Ovary (tissue), 9 donors: ENCODE data around the gene C4BPB. TPM values are rescaled to one million over a fixed set of nuclear protein-coding genes. Genes with fewer than 3 reads are reported as not detected.

Experiments
- DNase-seq, 5 donors: peaks; one replicate each; pipeline ENCODE4 v3.0.0-alpha.2; 2019 to 2020
- H3K27ac ChIP-seq, 2 donors: fragments of 200-600 bp; one replicate each; pipeline versions ENCODE4 v1.5.1 to v1.8.0; 2019 to 2022
- H3K27me3 ChIP-seq: fragments of 200-600 bp; one replicate; pipeline ENCODE4 v1.8.0; 2022
- H3K36me3 ChIP-seq: fragments of 200-600 bp; sonication (generic); one replicate; pipeline ENCODE4 v1.5.1; 2019
- H3K4me1 ChIP-seq: one replicate; pipeline ENCODE4 v1.8.1; 2013; ENCODE audit warnings: mild to moderate bottlenecking, moderate library complexity; ENCODE audit not compliant: insufficient read depth
- H3K4me3 ChIP-seq: fragments of 200-600 bp; sonication (generic); one replicate; pipeline ENCODE4 v1.5.1; 2017
- H3K9me3 ChIP-seq, 2 donors: fragments of 200-600 bp in 1 of 2; sonication (generic) in 1 of 2; one replicate each; pipeline versions ENCODE4 v1.5.1 to v1.8.1; 2013 to 2019; ENCODE audit warnings: mild to moderate bottlenecking in 1 of 2, moderate library complexity in 1 of 2
- EP300 ChIP-seq: sonication (generic); formaldehyde crosslinking; IDR thresholded peaks from one replicate; pipeline ENCODE4 v1.6.1; 2017; ENCODE audit warnings: antibody characterized with exemption
- POLR2A ChIP-seq: fragments of 450-650 bp; IDR thresholded peaks from one replicate; pipeline ENCODE4 v1.6.1; 2017; ENCODE audit warnings: antibody characterized with exemption, mild to moderate bottlenecking, moderate library complexity
- WGBS, 3 donors: extraction: QIAGEN DNeasy Blood & Tissue Kit in 1 of 3; methylation state at CpG; one replicate each; pipeline versions ENCODE4 v1.1.5 to v1.1.7; 2013 to 2017; 5-methylcytosine and 5-hydroxymethylcytosine counted together
- intact Hi-C, 4 donors: fragments of 100-400 bp; cut with DNase I; formaldehyde crosslinking; loops; one replicate each; pipeline versions ENCODE4 v1.11.0 to v1.15.1; 2022 to 2023
- polyA plus RNA-seq, 2 donors: library from polyadenylated mRNA; stranded (reverse); fragments of 200-250 nt in 1 of 2; fragments of 350-450 nt in 1 of 2; fragmentation: Illumina TruSeq in 1 of 2; extraction: RNeasy Lipid Tissue Mini Kit (QIAGEN cat#74804) in 1 of 2; gene quantifications; one replicate each; pipeline ENCODE4 v1.2.3, GENCODE V29; 2013 to 2014
- total RNA-seq, 7 donors: library from RNA; depleted of rRNA in 2 of 7; stranded (reverse); fragments of >200 nt in 2 of 7; fragmentation: NEBNext Ultra II Directional in 3 of 7; extraction: Animal tissue kit (Norgen Biotek cat#: 25700) in 3 of 7; gene quantifications; one replicate each; pipeline versions ENCODE4 v1.1.0 to v1.2.4, GENCODE V29; 2016 to 2023
- TF ChIP-seq, protein P1 (sequence below), 3 donors: fragments of 450-650 bp in 2 of 3; fragments of 200-600 bp in 1 of 3; IDR thresholded peaks; one replicate each; pipeline versions ENCODE4 v1.5.1 to v1.8.0; 2016 to 2022; ENCODE audit warnings: antibody characterized with exemption in 3 of 3, mild to moderate bottlenecking in 1 of 3
- donor health status: DM: no; HTN: no; CAD: no; lungs with moderate emphysema.
- donor health status: DM: no; HTN: no; CAD: no.
- donor health status: Bipolar disorder and iron deficiency.
- donor health status: DM: yes; HTN: yes; CAD: no.
- donor health status: DM: no; HTN: no; CAD: no.
- donor health status: DM: yes; HTN: yes; CAD: no.

The C4BPB gene
- total and polyA plus RNA-seq, 9 donors, result 2.5 to 88.5 (median 20.3) TPM

DNA sequence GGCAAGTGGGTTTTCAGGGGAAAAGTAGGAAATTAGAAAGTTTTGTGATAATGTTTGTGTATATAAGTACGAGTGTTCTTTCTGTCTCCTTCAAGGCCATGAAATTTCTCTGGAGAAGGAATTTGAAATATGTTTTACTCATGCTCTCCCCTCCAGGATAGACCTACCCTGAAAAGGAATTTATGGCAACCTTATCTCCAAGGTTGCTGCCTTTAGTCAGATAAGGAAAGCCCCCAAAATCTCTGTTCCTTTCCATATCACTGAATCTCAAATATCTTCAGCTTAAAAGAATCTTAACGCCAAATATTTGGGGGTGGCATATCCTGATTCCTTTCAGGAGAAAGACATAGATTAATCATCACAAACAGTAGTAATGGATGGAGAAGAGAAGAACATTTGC, 499 bp upstream of the C4BPB start:
- H3K9me3 ChIP-seq, result no peaks in the 10 kb centered on the region
- intact Hi-C loops, result loop anchor here in 1 of 4 donors (10.0 kb wide), 1 partner anchor 317 kb away; no protein-coding TSS in a partner anchor
- peaks cover 6% of the 10 kb centered on the region for H3K4me1 ChIP-seq
- TF ChIP-seq EP300 (no peak), POLR2A (no peak)
- TF ChIP-seq, protein P1, sequence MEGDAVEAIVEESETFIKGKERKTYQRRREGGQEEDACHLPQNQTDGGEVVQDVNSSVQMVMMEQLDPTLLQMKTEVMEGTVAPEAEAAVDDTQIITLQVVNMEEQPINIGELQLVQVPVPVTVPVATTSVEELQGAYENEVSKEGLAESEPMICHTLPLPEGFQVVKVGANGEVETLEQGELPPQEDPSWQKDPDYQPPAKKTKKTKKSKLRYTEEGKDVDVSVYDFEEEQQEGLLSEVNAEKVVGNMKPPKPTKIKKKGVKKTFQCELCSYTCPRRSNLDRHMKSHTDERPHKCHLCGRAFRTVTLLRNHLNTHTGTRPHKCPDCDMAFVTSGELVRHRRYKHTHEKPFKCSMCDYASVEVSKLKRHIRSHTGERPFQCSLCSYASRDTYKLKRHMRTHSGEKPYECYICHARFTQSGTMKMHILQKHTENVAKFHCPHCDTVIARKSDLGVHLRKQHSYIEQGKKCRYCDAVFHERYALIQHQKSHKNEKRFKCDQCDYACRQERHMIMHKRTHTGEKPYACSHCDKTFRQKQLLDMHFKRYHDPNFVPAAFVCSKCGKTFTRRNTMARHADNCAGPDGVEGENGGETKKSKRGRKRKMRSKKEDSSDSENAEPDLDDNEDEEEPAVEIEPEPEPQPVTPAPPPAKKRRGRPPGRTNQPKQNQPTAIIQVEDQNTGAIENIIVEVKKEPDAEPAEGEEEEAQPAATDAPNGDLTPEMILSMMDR (IDR thresholded peaks at IDR 0.05), result no peak
- DNase-seq, result no peak
- H3K4me3 ChIP-seq, result no peak overlapping the region
- H3K27me3 ChIP-seq, result no peaks in the 10 kb centered on the region
- no peaks in the 10 kb centered on the region for H3K36me3 ChIP-seq
- 8 to 18% (median 9%) methylated on average over 2 of the region's 2 CpGs for WGBS, 3 donors
- peak overlapping the region in 1 of 2 donors; percentile 61 for H3K27ac ChIP-seq

DNA sequence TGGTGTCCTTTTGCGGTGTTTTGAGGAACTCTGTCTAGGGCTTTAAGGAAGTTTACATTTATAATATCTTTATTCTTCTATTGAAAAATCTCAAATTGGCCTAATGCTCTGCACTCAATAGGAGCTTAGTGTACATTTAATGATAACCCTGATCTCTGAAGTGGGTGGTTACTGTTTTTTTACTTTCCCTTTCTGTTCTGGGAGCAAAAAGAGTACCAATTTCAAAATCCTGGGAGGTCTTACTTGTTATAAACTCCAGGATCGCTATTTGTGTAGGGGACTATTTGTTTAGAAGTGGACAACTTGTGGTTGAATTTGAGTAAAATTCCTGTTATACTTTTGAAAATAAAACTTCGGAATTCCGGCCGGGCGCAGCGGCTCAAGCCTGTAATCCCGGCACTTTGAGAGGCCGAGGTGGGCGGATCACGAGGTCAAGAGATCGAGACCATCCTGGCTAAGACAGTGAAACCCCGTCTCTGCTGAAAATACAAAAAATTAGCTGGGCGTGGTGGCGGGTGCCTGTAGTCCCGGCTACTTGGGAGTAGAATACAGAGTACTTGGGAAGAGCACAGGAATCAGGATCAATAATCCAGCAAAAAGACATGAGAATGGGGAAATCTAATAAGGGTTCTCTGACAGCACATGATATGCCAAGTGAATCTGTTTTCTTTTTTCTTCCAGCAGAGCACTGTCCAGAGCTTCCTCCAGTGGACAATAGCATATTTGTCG, 1.1 kb downstream of the C4BPB start:
- intact Hi-C loops, result loop anchor here in 1 of 4 donors (10.0 kb wide), 1 partner anchor 315 kb away; no protein-coding TSS in a partner anchor
- Histone ChIP-seq H3K27ac (peak overlapping the region in 1 of 2 donors; percentile 61), H3K36me3 (no peaks in the 10 kb centered on the region), H3K4me3 (no peak overlapping the region), H3K9me3 (no peaks in the 10 kb centered on the region), H3K27me3 (no peaks in the 10 kb centered on the region), H3K4me1 (peaks cover 6% of the 10 kb centered on the region)
- 55 to 80% (median 76%) methylated on average over 17 of the region's 17 CpGs for WGBS, 3 donors
- no peak for DNase-seq
- no peak for TF ChIP-seq EP300
- TF ChIP-seq, protein P1 (IDR thresholded peaks at IDR 0.05), result no peak
- no peak for TF ChIP-seq POLR2A

DNA sequence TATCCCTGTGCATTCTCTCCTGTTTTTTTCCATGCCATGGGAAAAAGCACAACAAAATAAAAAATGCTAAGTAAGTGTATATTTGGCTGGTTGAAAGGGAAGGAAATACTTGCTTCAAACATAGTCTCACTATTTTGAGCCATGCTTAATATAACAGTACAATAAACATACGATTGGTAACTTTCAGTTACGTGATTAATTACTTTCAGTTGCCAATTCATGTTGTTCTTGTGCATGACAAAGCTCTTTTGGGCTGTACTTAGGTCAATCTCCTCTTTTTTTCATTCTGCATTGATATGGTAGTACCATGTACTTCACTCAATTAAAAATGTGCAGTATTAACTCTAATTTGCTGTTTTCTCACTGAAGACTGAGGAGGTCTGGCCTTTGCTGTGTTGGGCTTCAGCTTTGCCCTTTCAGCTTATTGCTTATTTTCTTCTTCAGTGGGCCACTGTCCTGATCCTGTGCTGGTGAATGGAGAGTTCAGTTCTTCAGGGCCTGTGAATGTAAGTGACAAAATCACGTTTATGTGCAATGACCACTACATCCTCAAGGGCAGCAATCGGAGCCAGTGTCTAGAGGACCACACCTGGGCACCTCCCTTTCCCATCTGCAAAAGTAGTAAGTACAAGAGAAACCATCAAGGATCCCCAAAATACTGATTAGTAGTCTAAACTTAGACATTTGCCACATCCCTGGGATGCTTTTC, 2.7 kb downstream of the C4BPB start:
- 77 to 84% (median 80%) methylated on average over 4 of the region's 4 CpGs for WGBS, 3 donors
- no peaks in the 10 kb centered on the region for H3K27me3 ChIP-seq
- DNase-seq, result no peak

DNA sequence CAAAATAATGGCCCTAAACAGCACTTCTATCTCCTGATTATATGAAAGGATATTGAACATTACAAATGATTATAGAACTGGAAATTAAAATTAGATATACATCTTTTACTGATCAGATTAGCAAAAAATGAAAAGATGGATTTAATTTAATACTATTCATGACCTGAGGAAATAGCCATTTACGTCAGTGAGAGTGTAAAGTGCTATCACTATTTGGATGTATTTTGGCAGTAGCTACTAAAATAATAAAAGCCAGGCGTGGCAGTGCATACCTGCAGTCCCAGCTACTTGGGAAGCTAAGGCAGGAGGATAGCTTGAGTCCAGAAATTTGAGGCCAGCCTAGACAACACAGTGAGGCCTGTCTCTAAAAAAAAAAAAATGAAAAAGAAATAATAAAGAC, 5.3 kb downstream of the C4BPB start:
- Histone ChIP-seq H3K4me1 (peaks cover 3% of the 10 kb centered on the region), H3K27ac (no peak overlapping the region), H3K27me3 (no peaks in the 10 kb centered on the region), H3K4me3 (no peak overlapping the region), H3K36me3 (no peaks in the 10 kb centered on the region), H3K9me3 (no peaks in the 10 kb centered on the region)
- no peak for DNase-seq
- TF ChIP-seq EP300, result no peak
- no peak for TF ChIP-seq POLR2A
- intact Hi-C loops, result no loop called here
- WGBS, 3 donors, result 62 to 81% (median 64%) methylated on average over 2 of the region's 2 CpGs

More for the DNA sequence above, 2.7 kb downstream of the C4BPB start:
- no peak for TF ChIP-seq EP300
- TF ChIP-seq POLR2A, result no peak
- TF ChIP-seq, protein P1 (IDR thresholded peaks at IDR 0.05), result no peak
- no peaks in the 10 kb centered on the region for H3K36me3 ChIP-seq
- no peak overlapping the region for H3K27ac ChIP-seq
- intact Hi-C loops, result no loop called here
- H3K4me1 ChIP-seq, result peaks cover 6% of the 10 kb centered on the region
- no peak overlapping the region for H3K4me3 ChIP-seq
- no peaks in the 10 kb centered on the region for H3K9me3 ChIP-seq
